Astrocyte of the spinal cord (primary cell): ENCODE results near the gene SPDYC.

Source experiments
- DNase-seq: peaks from one replicate; pipeline ENCODE4 v3.0.0; 2011; ENCODE audit warnings: low read depth, low spot score
- H3K4me3 ChIP-seq: 2 replicates; pipeline ENCODE4 v1.5.1; 2011; ENCODE audit warnings: low read depth, mild to moderate bottlenecking, low read length, moderate library complexity
- in situ Hi-C: cut with HindIII; loops from 2 replicates; pipeline ENCODE4 v1.10.0; 2017; ENCODE audit warnings: low sequenced_read_pairs
- TF ChIP-seq, protein P1 (sequence below): IDR thresholded peaks from 2 replicates; pipeline ENCODE4 v1.5.1; 2012; ENCODE audit warnings: low read depth, mild to moderate bottlenecking, low read length, inconsistent platforms

Gene SPDYC

DNA sequence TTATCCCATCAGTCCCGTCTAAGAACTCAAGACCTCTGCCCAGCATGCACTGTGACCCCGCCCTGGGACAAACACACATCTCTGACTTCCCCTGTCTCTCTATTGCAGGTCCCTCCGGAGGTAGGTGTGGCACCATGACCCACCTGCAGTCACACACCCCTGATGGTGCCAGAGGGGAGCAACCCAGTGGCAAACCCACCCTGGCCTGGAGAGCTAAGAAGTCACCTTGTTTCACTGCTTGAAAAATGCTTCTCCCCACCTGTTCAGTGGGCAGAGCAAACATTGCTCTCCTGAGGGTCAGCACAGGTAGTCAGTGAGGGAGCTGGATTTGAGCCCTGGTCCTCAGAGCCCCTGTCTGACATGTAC lies 35.6 kb downstream of the SPDYC start:
- no peak for DNase-seq
- H3K4me3 ChIP-seq = no peak overlapping the region
- in situ Hi-C loops = no loop called here
- TF ChIP-seq, protein P1, sequence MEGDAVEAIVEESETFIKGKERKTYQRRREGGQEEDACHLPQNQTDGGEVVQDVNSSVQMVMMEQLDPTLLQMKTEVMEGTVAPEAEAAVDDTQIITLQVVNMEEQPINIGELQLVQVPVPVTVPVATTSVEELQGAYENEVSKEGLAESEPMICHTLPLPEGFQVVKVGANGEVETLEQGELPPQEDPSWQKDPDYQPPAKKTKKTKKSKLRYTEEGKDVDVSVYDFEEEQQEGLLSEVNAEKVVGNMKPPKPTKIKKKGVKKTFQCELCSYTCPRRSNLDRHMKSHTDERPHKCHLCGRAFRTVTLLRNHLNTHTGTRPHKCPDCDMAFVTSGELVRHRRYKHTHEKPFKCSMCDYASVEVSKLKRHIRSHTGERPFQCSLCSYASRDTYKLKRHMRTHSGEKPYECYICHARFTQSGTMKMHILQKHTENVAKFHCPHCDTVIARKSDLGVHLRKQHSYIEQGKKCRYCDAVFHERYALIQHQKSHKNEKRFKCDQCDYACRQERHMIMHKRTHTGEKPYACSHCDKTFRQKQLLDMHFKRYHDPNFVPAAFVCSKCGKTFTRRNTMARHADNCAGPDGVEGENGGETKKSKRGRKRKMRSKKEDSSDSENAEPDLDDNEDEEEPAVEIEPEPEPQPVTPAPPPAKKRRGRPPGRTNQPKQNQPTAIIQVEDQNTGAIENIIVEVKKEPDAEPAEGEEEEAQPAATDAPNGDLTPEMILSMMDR = no peak

GRCh38 chr11:65206441-65206841 lies 36.4 kb downstream of the SPDYC start:
- TF ChIP-seq, protein P1 = no peak
- no peak for DNase-seq
- in situ Hi-C loops = no loop called here

GRCh38 chr11:65206901-65207300 lies 36.9 kb downstream of the SPDYC start:
- no peak for DNase-seq
- in situ Hi-C loops = no loop called here
- no peak overlapping the region for H3K4me3 ChIP-seq
- TF ChIP-seq, protein P1 = no peak

More at GRCh38 chr11:65206441-65206841, 36.4 kb downstream of the SPDYC start:
- no peak overlapping the region for H3K4me3 ChIP-seq

DNA sequence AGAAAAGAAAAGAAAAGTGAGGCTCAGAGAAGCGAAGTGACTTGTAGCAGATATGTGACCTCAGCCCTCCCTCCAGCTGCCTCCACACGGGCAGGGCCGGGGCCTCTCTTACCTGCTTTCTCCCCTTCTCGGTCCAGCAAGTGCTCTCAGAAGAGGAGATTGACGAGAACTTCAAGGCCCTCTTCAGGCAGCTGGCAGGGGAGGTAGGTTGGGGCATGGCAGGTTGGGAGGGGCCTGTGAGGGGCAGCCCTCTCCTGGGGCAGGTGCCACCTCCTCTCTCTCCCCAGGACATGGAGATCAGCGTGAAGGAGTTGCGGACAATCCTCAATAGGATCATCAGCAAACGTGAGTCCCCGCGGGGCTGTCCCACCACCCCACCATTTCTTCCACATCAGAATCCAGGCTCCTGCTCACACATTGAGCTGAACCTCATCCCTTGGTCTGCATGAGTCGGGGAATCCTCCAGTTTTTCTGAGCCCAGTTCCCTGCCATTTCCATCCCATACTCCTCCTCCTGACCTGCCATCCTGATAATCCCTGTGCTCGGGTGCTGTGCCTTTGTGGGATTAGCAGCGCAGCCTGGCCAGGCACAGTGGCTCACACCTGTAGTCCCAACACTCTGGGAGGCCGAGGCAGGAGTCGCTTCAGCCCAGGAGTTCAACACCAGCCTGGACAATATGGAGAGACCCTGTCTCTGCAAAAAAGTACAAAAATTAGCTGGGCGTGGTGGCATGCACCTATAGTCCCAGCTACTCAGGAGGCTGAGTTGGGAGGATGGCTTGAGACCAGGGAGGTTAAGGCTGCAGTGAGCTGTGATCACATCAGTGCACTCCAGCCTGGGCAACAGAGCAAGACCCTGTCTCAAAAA lies 38.1 kb downstream of the SPDYC start:
- no peak overlapping the region for H3K4me3 ChIP-seq
- TF ChIP-seq, protein P1 = no peak
- in situ Hi-C loops = no loop called here
- DNase-seq = no peak

DNA sequence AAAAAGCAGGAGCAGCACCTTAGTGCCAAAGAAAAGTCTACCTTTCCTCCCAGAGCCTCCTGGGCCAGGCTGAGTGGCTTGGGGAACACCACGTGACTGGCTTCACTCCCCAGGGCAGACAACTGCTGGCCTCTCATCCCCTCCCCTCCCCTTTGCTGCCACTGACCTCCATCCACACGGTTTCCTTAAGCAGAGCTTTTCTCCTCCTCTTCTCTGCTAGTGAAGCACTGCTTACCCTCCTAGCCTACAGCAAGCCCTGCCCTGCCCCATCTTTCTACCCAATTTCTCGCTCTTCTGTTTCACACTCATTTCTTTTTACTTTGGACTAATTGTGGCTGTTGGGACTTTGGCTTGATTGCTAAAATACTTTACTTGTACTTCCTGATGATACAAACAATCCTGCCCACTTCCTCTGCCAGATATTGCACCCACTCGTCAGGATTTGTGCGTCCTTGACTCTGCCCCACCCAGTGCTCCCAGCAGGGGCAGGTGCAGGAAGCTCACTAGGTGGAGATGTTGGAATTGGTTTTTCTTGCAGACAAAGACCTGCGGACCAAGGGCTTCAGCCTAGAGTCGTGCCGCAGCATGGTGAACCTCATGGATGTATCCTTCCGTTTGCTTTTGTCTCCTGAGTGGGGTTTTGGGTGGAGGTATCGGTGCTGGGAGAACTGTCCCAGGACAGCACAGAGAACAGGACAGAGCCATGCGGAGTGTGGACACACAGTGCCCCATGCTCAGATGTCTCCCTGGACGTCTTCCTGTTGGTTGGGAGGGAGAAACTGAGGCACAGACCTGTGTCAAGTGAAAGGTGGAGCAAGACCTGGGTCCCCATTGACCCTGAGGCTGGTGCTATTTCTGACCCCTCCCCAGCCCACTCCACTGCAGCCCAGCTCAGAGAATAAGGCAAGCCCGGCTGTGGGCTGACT lies 39.0 kb downstream of the SPDYC start:
- TF ChIP-seq, protein P1 = no peak
- DNase-seq = no peak
- in situ Hi-C loops = no loop called here
- no peak overlapping the region for H3K4me3 ChIP-seq

DNA sequence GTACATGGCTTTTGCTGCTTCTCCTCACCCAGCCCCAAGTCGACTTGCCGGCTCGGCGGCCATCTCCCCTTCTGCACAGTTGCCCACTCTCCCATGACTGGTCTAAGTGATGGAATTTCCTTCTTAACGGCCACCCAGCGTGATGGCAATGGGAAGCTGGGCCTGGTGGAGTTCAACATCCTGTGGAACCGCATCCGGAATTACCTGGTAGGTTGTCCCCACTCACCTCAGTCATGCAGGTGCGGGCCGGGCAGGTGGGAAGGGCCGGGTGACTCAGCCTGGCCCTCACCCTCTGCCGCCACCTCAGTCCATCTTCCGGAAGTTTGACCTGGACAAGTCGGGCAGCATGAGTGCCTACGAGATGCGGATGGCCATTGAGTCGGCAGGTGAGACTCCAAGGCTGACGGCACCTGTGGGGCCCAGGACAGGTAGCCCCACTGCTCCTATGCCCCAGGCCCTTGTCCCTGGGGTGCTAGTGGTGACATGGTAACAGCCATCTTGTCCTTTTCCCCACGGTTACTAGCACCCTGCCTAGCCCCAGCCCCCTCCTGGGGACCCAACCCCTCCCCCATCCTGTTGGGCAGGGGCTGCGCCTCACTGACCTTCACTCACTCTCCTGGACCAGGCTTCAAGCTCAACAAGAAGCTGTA lies 39.8 kb downstream of the SPDYC start:
- no peak overlapping the region for H3K4me3 ChIP-seq
- DNase-seq = no peak
- in situ Hi-C loops = no loop called here
- TF ChIP-seq, protein P1 = no peak
